H9 (cell line): Measurements from ENCODE around the gene TRPV3. TPM values are rescaled to one million over a fixed set of nuclear protein-coding genes. Genes with fewer than 3 reads are reported as not detected.

Source experiments
- DNase-seq: peaks from one replicate; pipeline ENCODE4 v3.0.0-alpha.2; 2017
- H2AFZ ChIP-seq: one replicate; pipeline ENCODE4 v1.6.1; 2013; ENCODE audit warnings: mild to moderate bottlenecking, low read length, control low read depth, moderate library complexity
- H2AK5ac ChIP-seq: 2 replicates; pipeline ENCODE4 v1.6.1; 2013; ENCODE audit warnings: low read length, control low read depth, mixed read lengths; ENCODE audit not compliant: insufficient read length
- H2BK120ac ChIP-seq: one replicate; pipeline ENCODE4 v1.6.1; 2013; ENCODE audit warnings: low read depth, mild to moderate bottlenecking, low read length, control low read depth, inconsistent platforms; ENCODE audit not compliant: poor library complexity, severe bottlenecking
- H2BK12ac ChIP-seq: 2 replicates; pipeline ENCODE4 v1.6.1; 2013; ENCODE audit warnings: low read length, control low read depth, mixed read lengths, low read depth; ENCODE audit not compliant: insufficient read length
- H2BK15ac ChIP-seq: 2 replicates; pipeline ENCODE4 v1.6.1; 2013; ENCODE audit warnings: low read depth, low read length, control low read depth
- H2BK20ac ChIP-seq: one replicate; pipeline ENCODE4 v1.6.1; 2013; ENCODE audit warnings: low read depth, mild to moderate bottlenecking, low read length, control low read depth, inconsistent platforms; ENCODE audit not compliant: poor library complexity, severe bottlenecking
- H2BK5ac ChIP-seq: 2 replicates; pipeline ENCODE4 v1.6.1; 2013; ENCODE audit warnings: low read length, control low read depth, mixed read lengths; ENCODE audit not compliant: insufficient read length
- H3K14ac ChIP-seq: 2 replicates; pipeline ENCODE4 v1.6.1; 2013; ENCODE audit warnings: low read length, control low read depth; ENCODE audit not compliant: insufficient read depth
- H3K18ac ChIP-seq: 2 replicates; pipeline ENCODE4 v1.6.1; 2013; ENCODE audit warnings: low read depth, mild to moderate bottlenecking, mixed read lengths, low read length, control low read depth; ENCODE audit not compliant: insufficient read length
- H3K23ac ChIP-seq: 2 replicates; pipeline ENCODE4 v1.6.1; 2013; ENCODE audit warnings: low read length, control low read depth, mixed read lengths, low read depth; ENCODE audit not compliant: insufficient read length
- H3K23me2 ChIP-seq: 2 replicates; pipeline ENCODE4 v1.6.1; 2013; ENCODE audit warnings: low read depth, mild to moderate bottlenecking, mixed read lengths, low read length, control low read depth; ENCODE audit not compliant: insufficient read length, poor library complexity, severe bottlenecking
- H3K27ac ChIP-seq: 2 replicates; pipeline ENCODE4 v1.5.1; 2013; ENCODE audit warnings: low read length, control low read depth, mixed read lengths, low read depth; ENCODE audit not compliant: insufficient read length
- H3K27me3 ChIP-seq: 2 replicates; pipeline ENCODE4 v1.6.1; 2013; ENCODE audit warnings: low read length, control low read depth, inconsistent platforms; ENCODE audit not compliant: insufficient read depth
- H3K4ac ChIP-seq: 2 replicates; pipeline ENCODE4 v1.6.1; 2013; ENCODE audit warnings: low read depth, mild to moderate bottlenecking, control low read depth, inconsistent platforms, low read length, moderate library complexity
- H3K4me1 ChIP-seq: 2 replicates; pipeline ENCODE4 v1.6.1; 2013; ENCODE audit warnings: low read length, control low read depth, inconsistent platforms; ENCODE audit not compliant: insufficient read depth
- H3K4me2 ChIP-seq: 2 replicates; pipeline ENCODE4 v1.6.1; 2013; ENCODE audit warnings: low read length, control low read depth, mixed read lengths; ENCODE audit not compliant: insufficient read length, insufficient read depth
- H3K56ac ChIP-seq: 2 replicates; pipeline ENCODE4 v1.6.1; 2013; ENCODE audit warnings: low read depth, mild to moderate bottlenecking, mixed read lengths, low read length, control low read depth; ENCODE audit not compliant: insufficient read length
- H3K79me1 ChIP-seq: 2 replicates; pipeline ENCODE4 v1.6.1; 2013; ENCODE audit warnings: low read depth, mild to moderate bottlenecking, moderate library complexity, low read length, control low read depth, inconsistent platforms; ENCODE audit not compliant: insufficient read depth, poor library complexity, severe bottlenecking
- H3K79me2 ChIP-seq: 2 replicates; pipeline ENCODE4 v1.6.1; 2013; ENCODE audit warnings: low read length, control low read depth, inconsistent platforms; ENCODE audit not compliant: insufficient read depth
- H3K9ac ChIP-seq: 2 replicates; pipeline ENCODE4 v1.6.1; 2013; ENCODE audit warnings: low read length, control low read depth, mixed read lengths; ENCODE audit not compliant: insufficient read length; ENCODE audit errors: extremely low read depth
- H3K9me3 ChIP-seq: one replicate; pipeline ENCODE4 v1.6.1; 2013; ENCODE audit warnings: low read depth, low read length, inconsistent platforms; ENCODE audit not compliant: control insufficient read depth
- H3T11ph ChIP-seq: one replicate; pipeline ENCODE4 v1.6.1; 2013; ENCODE audit warnings: mild to moderate bottlenecking, low read length, control low read depth, inconsistent platforms
- H4K20me1 ChIP-seq: one replicate; pipeline ENCODE4 v1.6.1; 2013; ENCODE audit not compliant: control insufficient read depth, insufficient read length, insufficient read depth
- H4K5ac ChIP-seq: 2 replicates; pipeline ENCODE4 v1.6.1; 2013; ENCODE audit warnings: low read depth, mild to moderate bottlenecking, mixed read lengths, low read length, control low read depth; ENCODE audit not compliant: insufficient read length
- H4K8ac ChIP-seq: replicated peaks from 2 replicates; pipeline ENCODE4 v1.6.1; 2013; ENCODE audit warnings: low read length, control low read depth, mixed read lengths, low read depth; ENCODE audit not compliant: insufficient read length
- H4K91ac ChIP-seq: 2 replicates; pipeline ENCODE4 v1.6.1; 2013; ENCODE audit warnings: low read depth, mild to moderate bottlenecking, moderate library complexity, mixed read lengths, low read length, control low read depth; ENCODE audit not compliant: insufficient read length
- H3K27ac Mint-ChIP-seq, 3 experiments: 2 replicates in 2 of 3; 3 replicates in 1 of 3; pipeline ENCODE4 v1.8.0; 2020 to 2021; ENCODE audit warnings: mixed read lengths in 3 of 3, mild to moderate bottlenecking in 1 of 3, moderate library complexity in 1 of 3
- H3K27me3 Mint-ChIP-seq: 2 replicates; pipeline ENCODE4 v1.8.0; 2021; ENCODE audit warnings: low read depth, mild to moderate bottlenecking, moderate library complexity, mixed read lengths
- H3K36me3 Mint-ChIP-seq, 3 experiments: 2 replicates in 2 of 3; 3 replicates in 1 of 3; pipeline ENCODE4 v1.8.0; 2020 to 2021; ENCODE audit warnings: low read depth in 3 of 3, mixed read lengths in 3 of 3; ENCODE audit not compliant: insufficient read depth in 1 of 3
- H3K4me1 Mint-ChIP-seq, 2 experiments: 2 replicates each; pipeline ENCODE4 v1.8.0; 2020; ENCODE audit warnings: mixed read lengths in 2 of 2
- H3K4me3 Mint-ChIP-seq, 2 experiments: 2 replicates in 1 of 2; 3 replicates in 1 of 2; pipeline ENCODE4 v1.8.0; 2020 to 2021; ENCODE audit warnings: mild to moderate bottlenecking in 2 of 2, mixed read lengths in 2 of 2, moderate library complexity in 1 of 2
- H3K9me3 Mint-ChIP-seq, 2 experiments: 2 replicates in 1 of 2; 3 replicates in 1 of 2; pipeline ENCODE4 v1.8.0; 2020; ENCODE audit warnings: mild to moderate bottlenecking in 2 of 2, mixed read lengths in 2 of 2, moderate library complexity in 1 of 2
- CTCF ChIP-seq: fragments of 200-600 bp; sonication (generic); conservative IDR thresholded peaks from 3 replicates; pipeline ENCODE4 v1.8.0; 2021; ENCODE audit warnings: antibody characterized with exemption, mild to moderate bottlenecking
- WGBS: extraction: QIAGEN DNeasy Blood & Tissue Kit; methylation state at CpG from one replicate; pipeline ENCODE4 v1.1.7; 2013; ENCODE audit warnings: missing lambda C conversion rate, low lambda C conversion rate, mixed read lengths; ENCODE audit not compliant: insufficient read length; ENCODE audit errors: extremely low coverage; 5-methylcytosine and 5-hydroxymethylcytosine counted together
- total RNA-seq: library from RNA; stranded (reverse); gene quantifications from 2 replicates; pipeline ENCODE4 v1.2.1, GENCODE V29; 2021

The TRPV3 gene
- total RNA-seq, 1 experiment from 2014 or later: 0.63 TPM

- H3K4ac ChIP-seq: no peak overlapping the region
- no peaks in the 10 kb centered on the region for H3K27me3 ChIP-seq
- no peak overlapping the region for H3K4me2 ChIP-seq
- no peak overlapping the region for H2BK12ac ChIP-seq
- Mint-ChIP-seq H3K27ac (peak overlapping the region in 1 of 3 experiments; percentile 27; a peak in 1 of 7 replicates), H3K36me3 (no peaks in the 10 kb centered on the region), H3K27me3 (no peaks in the 10 kb centered on the region; the same call in 1 of the 2 replicates), H3K4me1 (peaks cover 4 to 10% of the 10 kb centered on the region in 2 experiments; a peak in 3 of 4 replicates), H3K9me3 (no peaks in the 10 kb centered on the region; a peak in 1 of 5 replicates), H3K4me3 (no peak overlapping the region)
- no peak overlapping the region for H2BK5ac ChIP-seq
- H3K4me1 ChIP-seq: no peaks in the 10 kb centered on the region
- no peak overlapping the region for H2AFZ ChIP-seq
- H3K79me1 ChIP-seq: no peaks in the 10 kb centered on the region
- no peak for TF ChIP-seq CTCF
- no peaks in the 10 kb centered on the region for H4K20me1 ChIP-seq
- no peak overlapping the region for H3T11ph ChIP-seq
- H3K27ac ChIP-seq: no peak overlapping the region
- no peak overlapping the region for H4K8ac ChIP-seq
- H2BK15ac ChIP-seq: no peak overlapping the region
- no peak overlapping the region for H2BK120ac ChIP-seq
- no peaks in the 10 kb centered on the region for H3K23me2 ChIP-seq
- H2AK5ac ChIP-seq: no peak overlapping the region
- H4K91ac ChIP-seq: no peak overlapping the region
- WGBS: no CpG with 5 or more reads among the region's 19 CpGs
- no peaks in the 10 kb centered on the region for H3K79me2 ChIP-seq
- H4K5ac ChIP-seq: no peak overlapping the region
- H3K18ac ChIP-seq: peak overlapping the region; percentile 25
- H3K9ac ChIP-seq: no peak overlapping the region
- H3K9me3 ChIP-seq: no peaks in the 10 kb centered on the region
- H3K14ac ChIP-seq: no peak overlapping the region
- no peak overlapping the region for H3K56ac ChIP-seq
- no peak overlapping the region for H2BK20ac ChIP-seq
- H3K23ac ChIP-seq: no peak overlapping the region
- DNase-seq: peak; percentile 26
These were observed 1.2 kb downstream of the TRPV3 start for GRCh38 chr17:3556239-3556915.
